Keratinocyte (primary cell): ENCODE measurements around the gene TVP23C. TPM values are rescaled to one million over a fixed set of nuclear protein-coding genes. Genes with fewer than 3 reads are reported as not detected.
"Not testable (repeated sequence)": the region's sequence is repeated elsewhere in the genome, so short reads cannot be mapped to it uniquely, and the experiment has no call there.

ENCODE experiments used
- DNase-seq: peaks from one replicate; pipeline ENCODE4 v3.0.0-alpha.2; 2011; ENCODE audit warnings: low read depth, missing footprints, low spot score
- FAIRE-seq: peaks from 2 replicates; lab custom pipeline; 2011; peaks lifted over from hg19 to GRCh38; lab: Jason Lieb, UNC
- H2AFZ ChIP-seq: 2 replicates; pipeline ENCODE4 v1.6.0; 2012; ENCODE audit warnings: low read length, control low read depth, inconsistent platforms; ENCODE audit not compliant: control insufficient read depth
- H3K27ac ChIP-seq: 2 replicates; pipeline ENCODE4 v1.5.1; 2011; ENCODE audit warnings: low read length; ENCODE audit not compliant: control insufficient read depth, insufficient read depth
- H3K27me3 ChIP-seq: 3 replicates; pipeline ENCODE4 v1.6.0; 2011; ENCODE audit warnings: low read length; ENCODE audit not compliant: control insufficient read depth, insufficient read depth; ENCODE audit errors: extremely low read depth
- H3K36me3 ChIP-seq, 2 experiments: 2 replicates in 1 of 2; 3 replicates in 1 of 2; pipeline ENCODE4 v1.5.1; 2011; ENCODE audit warnings: low read length in 2 of 2, mild to moderate bottlenecking in 1 of 2; ENCODE audit not compliant: control insufficient read depth in 2 of 2, insufficient read depth in 2 of 2; ENCODE audit errors: extremely low read depth in 1 of 2
- H3K4me1 ChIP-seq: 3 replicates; pipeline ENCODE4 v1.5.1; 2011; ENCODE audit warnings: low read length; ENCODE audit not compliant: control insufficient read depth, insufficient read depth; ENCODE audit errors: extremely low read depth
- H3K4me2 ChIP-seq: 3 replicates; pipeline ENCODE4 v1.6.0; 2011; ENCODE audit warnings: low read depth, low read length; ENCODE audit not compliant: control insufficient read depth, insufficient read depth; ENCODE audit errors: extremely low read depth
- H3K4me3 ChIP-seq, 3 experiments: fragments of 200-600 bp in 1 of 3; sonication (generic) in 1 of 3; 2 replicates in 2 of 3; 3 replicates in 1 of 3; pipeline ENCODE4 v1.5.1; 2011 to 2016; ENCODE audit warnings: low read length in 3 of 3, mild to moderate bottlenecking in 3 of 3, control low read depth in 2 of 3, inconsistent platforms in 1 of 3, low read depth in 1 of 3, mixed read lengths in 1 of 3, mixed run types in 1 of 3, moderate library complexity in 1 of 3; ENCODE audit not compliant: control insufficient read depth in 2 of 3, insufficient read depth in 2 of 3; ENCODE audit errors: extremely low read depth in 1 of 3
- H3K79me2 ChIP-seq: 2 replicates; pipeline ENCODE4 v1.6.0; 2012; ENCODE audit warnings: low read length; ENCODE audit not compliant: control insufficient read depth, insufficient read depth
- H3K9ac ChIP-seq: 3 replicates; pipeline ENCODE4 v1.6.0; 2011; ENCODE audit warnings: low read length; ENCODE audit not compliant: control insufficient read depth, insufficient read depth; ENCODE audit errors: extremely low read depth
- H3K9me1 ChIP-seq: 3 replicates; pipeline ENCODE4 v1.6.0; 2011; ENCODE audit warnings: low read length; ENCODE audit not compliant: control insufficient read depth, insufficient read depth; ENCODE audit errors: extremely low read depth
- H3K9me3 ChIP-seq: 2 replicates; pipeline ENCODE4 v1.5.1; 2012; ENCODE audit warnings: low read depth, low read length; ENCODE audit not compliant: control insufficient read depth
- H4K20me1 ChIP-seq: 3 replicates; pipeline ENCODE4 v1.6.0; 2011; ENCODE audit warnings: low read length; ENCODE audit not compliant: control insufficient read depth, insufficient read depth; ENCODE audit errors: extremely low read depth
- dilution Hi-C: fragments of 300-500 bp; cut with MboI; formaldehyde crosslinking; loops from one replicate; pipeline ENCODE4 v1.7.0; 2020; ENCODE audit warnings: low sequenced_read_pairs; ENCODE audit not compliant: extremely low pct_ligation_motif_present
- polyA plus RNA-seq, 5 experiments: library from polyadenylated mRNA; depleted of rRNA in 3 of 5; stranded (reverse) in 3 of 5; stranded (forward) in 1 of 5; unstranded in 1 of 5; fragments of >200 nt; gene quantifications; 1 replicate in 1 of 5; 2 replicates in 3 of 5; 3 replicates in 1 of 5; pipeline versions ENCODE4 v1.2.1 to v1.2.3, GENCODE V29; 2011 to 2012; ENCODE audit warnings: missing spikeins in 2 of 5, low read depth in 1 of 5, low replicate concordance in 1 of 5

Gene TVP23C
- polyA plus RNA-seq, 1 donor (not counting 4 experiments of a cell fraction or from before 2014, with no cell fraction given), result 5.7 TPM

- H3K9me3 ChIP-seq, dilution Hi-C loops: not testable (repeated sequence)
- FAIRE-seq, result peak; percentile 59
Measured at GRCh38 chr17:15574660-15575059, 11.4 kb upstream of the TVP23C start.

GRCh38 chr17:15573870-15574269 is 10.6 kb upstream of the TVP23C start:
- not testable (repeated sequence) for H3K27ac ChIP-seq, FAIRE-seq, H3K9me3 ChIP-seq

More at GRCh38 chr17:15574660-15575059, 11.4 kb upstream of the TVP23C start:
- not testable (repeated sequence) for H3K4me1 ChIP-seq, DNase-seq, H3K4me2 ChIP-seq, H3K9me1 ChIP-seq, H3K4me3 ChIP-seq, H3K36me3 ChIP-seq, H3K27me3 ChIP-seq, H2AFZ ChIP-seq, H3K27ac ChIP-seq, H4K20me1 ChIP-seq, H3K79me2 ChIP-seq, H3K9ac ChIP-seq

GRCh38 chr17:15562613-15563374 is 489 bp downstream of the TVP23C start:
- H3K27me3 ChIP-seq, H4K20me1 ChIP-seq, H3K27ac ChIP-seq, dilution Hi-C loops, DNase-seq, H3K4me1 ChIP-seq, H3K36me3 ChIP-seq, H3K79me2 ChIP-seq, H3K9me3 ChIP-seq, H3K9me1 ChIP-seq: not testable (repeated sequence)
- peak overlapping the region; percentile 27 for H3K4me2 ChIP-seq
- peak overlapping the region; percentile 90 for H2AFZ ChIP-seq
- peak; percentile 17 for FAIRE-seq
- peak overlapping the region; percentile 55 to 73 (median 60) for H3K4me3 ChIP-seq
- H3K9ac ChIP-seq, result peak overlapping the region; percentile 72

More at GRCh38 chr17:15573870-15574269, 10.6 kb upstream of the TVP23C start:
- H3K4me2 ChIP-seq, H3K36me3 ChIP-seq, H3K9ac ChIP-seq, DNase-seq, H2AFZ ChIP-seq, H3K4me3 ChIP-seq, dilution Hi-C loops, H3K9me1 ChIP-seq, H3K79me2 ChIP-seq, H4K20me1 ChIP-seq, H3K27me3 ChIP-seq, H3K4me1 ChIP-seq: not testable (repeated sequence)

- H3K4me2 ChIP-seq, H3K9ac ChIP-seq, H4K20me1 ChIP-seq, FAIRE-seq, H3K9me3 ChIP-seq, dilution Hi-C loops, H3K27ac ChIP-seq, DNase-seq, H3K4me3 ChIP-seq, H3K79me2 ChIP-seq, H3K9me1 ChIP-seq, H3K4me1 ChIP-seq, H3K36me3 ChIP-seq, H3K27me3 ChIP-seq, H2AFZ ChIP-seq: not testable (repeated sequence)
Measured at GRCh38 chr17:15561439-15561838, 1.8 kb downstream of the TVP23C start.

- peak; percentile 13 for FAIRE-seq
- H2AFZ ChIP-seq, H3K27me3 ChIP-seq, H3K9ac ChIP-seq, H3K9me1 ChIP-seq, dilution Hi-C loops, H3K36me3 ChIP-seq, H3K9me3 ChIP-seq, DNase-seq, H3K27ac ChIP-seq, H3K4me1 ChIP-seq, H4K20me1 ChIP-seq, H3K4me2 ChIP-seq, H3K4me3 ChIP-seq, H3K79me2 ChIP-seq: not testable (repeated sequence)
Measured at GRCh38 chr17:15558403-15559105, 4.7 kb downstream of the TVP23C start.
